Activated CD4-positive, alpha-beta T cell treated with anti-CD3 and anti-CD28 coated beads, Interleukin-2, Interleukin-4, amounts not matched to agents 100 ng/mL and 50 ng/mL, durations not matched to agents 16 hours and 8 hours (primary cell): Measurements from ENCODE around the gene GRID1.

Experiments
- DNase-seq: peaks from one replicate; pipeline ENCODE4 v3.0.0-alpha.2; 2020; ENCODE audit warnings: low spot score

GRID1 gene

DNA sequence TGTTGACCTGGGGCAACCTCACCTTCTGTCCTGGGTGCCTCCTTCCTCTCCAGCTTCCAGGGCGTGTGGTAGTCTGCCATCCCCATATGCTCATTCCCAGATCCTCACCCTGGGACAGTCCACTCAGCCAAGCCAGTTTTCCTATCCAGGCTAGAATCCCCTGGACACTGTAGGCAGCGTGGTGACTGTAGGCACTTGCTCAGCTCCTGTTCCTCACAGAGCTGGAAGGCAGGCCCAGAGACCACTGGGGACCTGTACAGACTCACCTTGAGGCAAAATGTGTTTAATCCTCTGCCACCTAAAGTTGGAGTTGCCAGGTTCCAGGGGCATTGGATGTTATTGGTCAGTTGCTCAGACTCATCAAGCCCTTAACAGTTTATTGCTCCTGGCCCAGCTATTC is 2.4 kb upstream of the GRID1 start:
- no peak for DNase-seq

DNA sequence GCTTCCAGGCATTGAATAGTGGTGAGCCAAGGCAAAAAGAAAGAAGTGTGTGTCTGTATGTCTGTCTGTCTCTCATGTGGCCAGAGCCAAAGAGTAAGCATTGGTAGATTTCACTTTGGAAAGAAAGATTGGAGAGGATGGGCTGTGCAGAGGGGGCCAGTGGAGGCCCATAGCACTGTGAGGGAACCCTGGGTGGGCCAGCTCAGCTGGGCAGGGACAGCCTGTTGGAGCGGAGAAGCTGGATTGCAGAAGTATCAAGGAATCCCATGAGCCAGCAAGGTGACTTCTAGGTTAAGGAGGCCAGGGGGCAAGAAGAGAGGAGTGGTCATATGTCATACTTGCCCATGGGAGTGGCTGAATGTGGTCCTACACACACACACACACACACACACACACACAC is 1.5 kb upstream of the GRID1 start:
- no peak for DNase-seq

DNA sequence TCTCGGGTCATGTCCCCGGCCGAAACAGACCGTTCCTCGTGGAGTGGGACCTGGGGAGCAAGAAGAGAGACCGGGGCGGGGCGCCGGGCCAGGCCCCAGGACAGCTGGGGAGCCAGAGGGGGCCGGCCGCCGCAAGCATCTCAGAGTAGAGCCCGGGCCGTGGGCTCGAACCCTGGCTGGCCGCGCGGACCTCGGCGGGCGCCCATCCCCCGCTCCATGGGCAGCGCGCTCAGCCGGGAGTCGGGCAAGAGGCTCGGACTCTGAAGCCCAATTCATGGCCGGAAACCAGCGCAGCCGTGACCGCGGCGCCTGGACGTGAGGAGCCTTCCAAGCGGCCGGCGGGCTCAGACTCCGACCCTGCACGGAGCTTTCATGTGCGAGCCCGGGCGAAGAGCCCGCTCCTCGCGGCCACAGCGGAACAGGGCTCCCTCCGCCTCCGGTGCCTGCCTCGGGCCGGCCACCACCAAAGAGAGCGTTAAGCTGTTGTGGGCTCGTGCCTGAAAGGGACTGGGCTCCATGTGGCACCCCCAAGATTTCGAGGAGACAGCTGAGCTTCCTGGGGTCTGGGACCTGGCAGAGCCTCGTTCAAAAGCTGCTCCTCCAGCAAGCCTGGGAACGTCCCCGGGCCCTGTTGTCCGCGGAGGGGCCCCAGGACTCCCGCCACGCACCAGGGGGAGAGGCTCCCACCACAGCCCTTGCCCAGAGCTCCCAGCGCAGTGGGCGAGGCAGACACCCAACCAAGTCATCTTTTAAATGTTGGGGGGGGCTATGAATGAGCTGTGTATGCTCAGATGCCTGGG is 757 bp upstream of the GRID1 start:
- DNase-seq: no peak

DNA sequence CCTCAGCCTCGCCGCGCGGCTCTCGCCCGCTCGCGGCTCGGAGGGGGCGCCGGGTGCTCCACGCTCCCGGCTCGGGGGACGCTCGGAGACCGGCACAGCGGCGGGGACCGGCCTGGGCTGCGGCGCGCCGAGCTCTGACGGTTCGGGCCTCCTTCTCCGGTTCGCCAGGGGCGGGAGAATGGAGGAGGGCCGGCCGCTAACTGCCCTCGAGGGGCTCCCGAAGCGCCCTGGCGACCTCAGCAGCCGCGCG is 232 bp upstream of the GRID1 start:
- DNase-seq: no peak

DNA sequence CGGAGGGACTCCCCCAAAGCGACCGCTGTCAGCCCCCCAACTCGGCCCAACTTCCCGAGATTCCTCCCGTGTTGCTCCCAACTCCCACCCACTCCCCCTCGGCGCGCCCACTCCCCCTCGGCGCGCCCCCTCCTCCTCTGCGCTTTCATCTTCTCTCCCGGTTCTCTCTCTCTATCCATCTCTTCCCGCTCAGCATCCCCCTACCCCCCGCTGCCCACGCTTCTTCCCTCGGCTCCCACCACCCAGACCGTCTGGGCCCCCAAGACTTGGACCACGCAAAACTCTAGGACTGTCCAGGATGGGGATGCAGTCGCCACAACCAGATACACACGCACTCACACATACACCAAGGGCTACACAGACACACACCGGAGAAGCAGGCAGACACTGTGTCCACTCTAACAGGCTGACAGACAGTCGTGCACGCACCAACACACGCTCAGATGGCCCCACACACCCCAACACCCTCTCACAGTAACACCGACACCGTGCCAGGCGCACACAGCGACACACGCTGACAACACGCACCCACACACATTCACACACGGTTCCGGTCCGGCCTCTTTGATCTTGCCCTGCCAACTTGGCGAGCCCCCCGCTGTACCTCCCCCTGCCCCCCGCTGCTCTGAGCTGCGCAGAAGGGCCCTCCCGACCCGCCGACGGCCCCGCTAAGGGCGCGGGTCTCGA is 1.1 kb downstream of the GRID1 start:
- DNase-seq: no peak

DNA sequence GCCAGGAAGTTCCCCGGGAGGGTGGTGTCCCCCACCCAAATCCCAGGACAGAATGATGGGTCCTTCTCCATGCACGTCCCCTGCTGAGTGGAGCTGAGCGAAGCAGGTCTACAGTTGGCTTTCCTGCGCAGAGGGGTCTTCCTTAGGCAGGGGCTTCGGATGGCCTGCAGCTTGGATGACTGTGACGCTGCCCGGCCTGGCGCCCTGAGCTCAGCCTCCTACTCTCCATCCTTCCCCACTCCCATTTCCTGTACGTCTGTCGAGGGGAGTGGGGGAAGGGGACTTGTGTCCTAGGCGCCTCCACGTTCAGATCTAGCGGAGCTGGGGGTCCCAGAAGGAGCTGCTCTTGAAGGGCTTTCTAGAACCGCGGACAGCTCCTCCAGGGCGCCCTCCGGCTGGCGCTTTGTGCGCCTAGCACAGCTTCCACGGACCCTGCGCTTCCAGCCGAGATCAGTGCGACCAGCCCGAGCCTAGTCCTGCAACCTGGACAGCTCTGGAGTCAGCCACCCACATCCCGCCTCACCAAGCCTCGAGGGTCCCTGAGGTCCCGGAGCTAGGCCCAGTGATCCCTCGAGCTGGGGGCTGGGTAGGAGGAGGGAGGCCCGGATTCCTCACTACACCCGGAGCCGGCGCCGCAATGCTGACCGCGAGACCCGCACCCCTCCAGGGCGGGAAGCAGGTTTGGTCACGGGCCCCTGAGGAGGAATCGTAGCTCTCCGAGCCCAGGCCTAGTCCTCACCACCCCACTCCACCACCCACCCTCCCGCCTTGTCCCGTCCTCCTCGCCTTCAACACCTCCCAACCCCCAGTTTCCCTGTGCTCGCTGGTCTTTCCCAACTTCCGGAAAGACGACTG is 1.9 kb downstream of the GRID1 start:
- DNase-seq: no peak

DNA sequence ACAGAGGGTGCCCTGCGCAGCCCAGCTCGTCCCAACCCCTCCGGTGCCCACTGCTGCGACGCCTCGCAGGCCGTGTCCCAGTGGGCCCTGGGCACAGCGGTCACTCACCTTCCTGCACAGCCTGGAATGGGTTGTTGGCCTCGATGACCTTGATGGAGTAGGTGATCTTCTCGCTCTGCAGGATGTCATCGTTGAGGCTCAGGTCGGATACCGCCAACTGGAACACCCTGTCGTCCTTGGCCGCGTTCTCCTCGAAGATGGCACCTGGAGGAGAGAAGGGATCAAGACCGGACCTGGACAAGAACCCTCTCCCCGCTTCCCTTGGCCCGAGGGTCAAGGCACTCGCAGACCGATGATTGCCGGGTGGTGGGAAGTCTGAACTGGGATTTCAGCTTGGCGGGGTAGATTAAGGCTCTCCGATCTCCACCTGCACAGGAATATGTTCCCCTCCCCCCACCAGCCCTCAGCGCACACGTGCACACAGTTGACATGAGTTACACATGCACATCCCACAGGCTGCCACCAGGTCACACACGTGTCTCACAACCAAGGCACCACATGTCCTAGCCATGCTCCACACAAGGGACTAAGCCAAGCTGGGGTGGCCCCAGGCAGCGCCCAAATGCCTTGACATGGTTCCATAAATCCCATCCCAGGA is 2.6 kb downstream of the GRID1 start:
- DNase-seq: no peak

DNA sequence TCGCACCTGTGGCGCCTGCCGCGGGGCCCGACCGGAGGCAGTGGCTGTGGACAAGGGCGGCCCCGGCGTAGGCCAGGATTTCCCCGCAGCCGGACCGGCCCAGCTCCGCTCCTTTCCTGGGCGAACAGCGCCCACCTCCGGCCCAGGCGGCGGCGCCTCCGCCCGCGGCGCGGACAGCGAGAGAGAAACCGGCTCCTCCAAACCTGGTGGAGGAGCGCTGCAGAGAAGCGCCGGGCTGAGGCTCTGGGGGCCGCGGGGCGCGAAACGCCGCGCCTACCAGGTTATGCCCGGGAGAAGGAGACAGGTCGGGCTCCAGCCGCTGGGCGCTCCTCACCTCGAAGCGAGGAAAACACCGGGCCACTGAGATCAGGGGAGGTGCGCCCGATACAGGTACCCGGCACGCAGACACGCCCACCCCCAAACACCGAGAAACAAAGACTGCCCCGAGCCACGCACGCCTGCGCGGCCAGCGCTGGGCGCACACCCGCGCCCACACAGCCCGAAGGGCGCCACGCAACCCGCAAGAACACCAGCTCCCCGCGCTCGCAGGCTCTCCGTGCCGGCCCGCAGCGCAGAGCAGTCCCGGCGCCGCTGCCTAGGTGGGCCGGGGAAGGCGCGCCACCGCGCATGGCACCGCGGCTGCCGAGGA is 3.3 kb downstream of the GRID1 start:
- no peak for DNase-seq

DNA sequence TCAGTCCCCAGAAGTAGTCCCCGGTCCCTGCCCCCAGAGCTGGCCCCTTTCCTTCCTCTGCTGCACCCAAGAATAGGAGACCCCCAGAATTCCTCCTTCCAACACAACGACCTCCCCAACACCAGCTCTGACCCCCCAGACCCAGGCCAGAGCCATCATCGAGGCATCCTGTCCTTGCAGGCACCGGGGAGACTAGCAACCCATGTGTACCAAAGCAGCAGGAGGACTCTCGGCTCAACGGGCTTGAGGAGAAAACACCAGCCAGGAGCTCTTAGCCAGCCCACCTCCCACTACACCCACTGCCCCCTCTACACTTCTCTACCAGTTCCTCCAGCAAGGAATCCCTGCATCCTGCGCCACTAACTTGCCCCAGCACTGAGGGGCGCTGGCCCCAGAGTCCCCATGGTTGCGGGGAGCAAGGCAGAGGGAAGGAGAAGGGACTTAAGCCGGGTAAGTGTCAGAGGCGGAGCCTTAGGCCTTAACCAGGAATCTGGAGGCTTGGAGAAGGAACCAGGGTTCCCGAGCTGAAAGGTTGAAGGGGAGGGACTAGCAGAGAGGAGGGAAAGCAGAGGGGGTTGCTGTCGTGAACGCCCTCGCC is 3.9 kb downstream of the GRID1 start:
- DNase-seq: no peak

DNA sequence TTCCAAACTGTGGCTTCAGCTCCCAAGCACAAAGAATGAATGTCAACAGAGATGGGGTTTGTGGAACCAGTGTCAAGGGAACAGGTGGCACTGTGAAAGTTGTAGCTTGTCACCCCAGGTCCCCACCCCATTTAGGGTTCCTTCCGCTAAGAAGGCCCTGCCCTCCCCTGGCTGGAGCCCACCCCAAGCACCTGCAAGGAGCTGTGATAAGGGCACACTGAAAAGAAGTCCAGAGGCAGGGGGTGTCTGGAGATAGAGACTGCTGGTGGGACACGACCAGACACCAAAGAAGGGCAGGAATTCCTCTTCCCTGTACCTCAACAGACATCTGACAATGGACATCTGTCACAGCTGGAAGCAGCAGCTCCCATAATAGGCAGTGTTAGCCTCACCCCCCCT is 4.5 kb downstream of the GRID1 start:
- DNase-seq: no peak

DNA sequence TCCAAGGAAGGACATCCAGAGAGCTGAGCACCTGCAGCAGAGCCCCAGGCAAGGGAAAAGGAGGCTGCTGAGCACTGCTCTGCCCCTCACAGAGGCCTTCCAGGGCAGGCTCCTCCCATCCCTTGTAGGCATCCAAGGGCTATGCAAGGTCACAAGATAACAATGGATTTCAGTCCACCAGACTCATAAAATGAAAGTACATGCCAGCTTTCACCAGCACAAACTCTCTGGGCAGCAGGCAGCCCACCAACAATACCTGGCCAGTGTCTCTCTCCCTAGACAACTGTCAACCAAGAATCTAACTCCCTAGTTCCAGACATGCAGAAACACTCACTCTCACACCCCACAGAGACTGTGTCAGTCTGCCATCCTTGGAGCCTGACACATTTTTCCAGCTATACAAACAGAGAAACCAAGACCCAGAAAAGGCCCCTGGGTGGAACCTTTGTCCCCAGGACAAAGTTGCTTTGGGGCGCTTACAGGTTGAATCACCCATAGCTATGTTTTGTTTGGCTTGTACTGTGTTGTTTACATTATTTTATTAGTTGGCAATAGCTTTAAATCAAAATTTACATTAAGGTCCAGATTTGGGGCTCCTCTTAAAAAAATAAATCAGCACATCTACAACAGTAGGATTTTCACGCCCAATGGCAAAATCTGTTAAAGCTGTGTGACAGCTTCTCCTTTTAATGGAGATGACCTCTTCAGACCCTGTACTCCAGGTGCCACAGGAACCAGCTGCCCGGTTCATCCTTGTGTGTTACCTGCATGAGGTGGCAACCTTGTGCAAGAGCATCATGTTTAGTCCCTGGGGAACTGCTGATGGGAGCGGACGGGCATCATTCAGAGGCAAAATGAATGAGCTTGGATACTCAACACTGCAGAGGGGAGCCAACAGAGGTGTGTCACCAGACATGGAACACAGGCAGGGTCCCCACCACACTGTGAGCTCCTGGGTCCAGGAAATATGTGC is 5.2 kb downstream of the GRID1 start:
- no peak for DNase-seq

DNA sequence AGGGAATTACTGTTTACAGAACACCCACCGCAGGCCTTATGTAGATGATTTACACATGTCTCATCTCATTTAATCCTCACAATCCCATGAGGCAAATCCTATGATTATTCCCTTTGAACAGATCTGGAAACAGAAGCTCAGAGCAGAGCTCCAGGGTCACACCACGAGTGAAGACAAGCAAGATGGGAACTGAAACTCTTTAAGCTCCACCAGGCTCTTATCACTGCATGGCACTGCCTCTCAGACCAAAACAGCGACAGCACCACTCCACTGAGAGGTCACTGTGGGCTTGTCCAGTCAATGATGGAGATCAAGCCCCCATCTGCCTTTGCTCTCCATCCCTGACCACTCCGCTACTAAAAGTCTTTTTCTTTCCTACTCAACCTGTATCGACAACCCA is 5.9 kb downstream of the GRID1 start:
- no peak for DNase-seq

DNA sequence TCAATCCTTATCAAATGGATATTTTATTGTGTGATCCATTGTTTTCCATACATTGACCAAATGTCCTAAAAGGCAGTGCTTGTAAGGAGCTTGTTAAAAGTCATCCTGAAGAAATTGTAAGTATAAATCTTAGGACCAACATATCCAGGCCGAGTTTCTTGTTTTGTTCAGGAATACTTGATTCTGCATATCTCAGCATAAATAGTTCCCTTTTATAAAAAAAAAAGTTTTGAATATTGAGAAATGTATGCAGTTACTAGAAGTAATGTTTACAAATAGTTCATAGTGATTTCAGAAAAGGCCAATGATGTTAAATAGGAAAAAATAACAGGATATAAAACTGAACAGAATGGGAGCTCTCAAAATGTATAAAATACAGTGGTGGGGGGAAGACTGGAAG is 6.6 kb downstream of the GRID1 start:
- no peak for DNase-seq

DNA sequence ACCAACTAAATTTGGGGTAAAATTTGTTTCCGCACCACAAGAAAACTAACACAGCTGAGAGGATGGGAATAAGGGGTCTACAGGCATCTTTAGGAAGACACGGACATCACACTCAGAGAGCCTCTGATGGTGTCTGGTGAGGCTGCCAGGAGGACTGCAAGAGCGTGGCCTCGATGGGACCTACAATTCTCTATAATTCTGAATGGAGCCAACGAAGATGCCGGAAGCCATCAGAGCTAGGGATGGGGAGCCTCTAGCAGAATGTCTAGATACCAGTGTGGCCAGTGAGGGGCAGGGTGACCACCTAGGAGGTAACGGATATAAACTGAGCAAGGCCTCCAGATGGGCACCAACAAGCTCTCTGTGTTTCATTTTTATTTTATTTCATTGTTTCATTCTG is 7.5 kb downstream of the GRID1 start:
- no peak for DNase-seq

DNA sequence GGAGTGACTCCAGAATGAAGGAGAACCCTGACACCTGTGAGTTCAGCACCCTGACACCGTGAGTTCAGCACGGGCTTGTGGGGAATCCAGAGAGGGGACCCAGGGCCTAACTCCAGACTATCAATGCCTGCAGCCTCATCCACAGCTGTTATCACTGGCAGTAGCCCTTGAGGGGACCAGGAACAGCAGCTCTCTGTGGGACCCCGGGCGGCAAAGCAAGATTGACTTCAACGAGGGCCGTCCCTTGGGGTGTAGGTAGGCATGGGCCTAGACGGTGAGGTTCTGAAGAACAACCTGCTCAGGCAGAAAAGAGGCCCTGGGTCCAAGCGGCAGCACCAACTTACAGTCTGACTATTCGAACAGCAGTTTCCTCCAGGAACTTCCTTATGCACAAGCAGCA is 8.9 kb downstream of the GRID1 start:
- DNase-seq: no peak

DNA sequence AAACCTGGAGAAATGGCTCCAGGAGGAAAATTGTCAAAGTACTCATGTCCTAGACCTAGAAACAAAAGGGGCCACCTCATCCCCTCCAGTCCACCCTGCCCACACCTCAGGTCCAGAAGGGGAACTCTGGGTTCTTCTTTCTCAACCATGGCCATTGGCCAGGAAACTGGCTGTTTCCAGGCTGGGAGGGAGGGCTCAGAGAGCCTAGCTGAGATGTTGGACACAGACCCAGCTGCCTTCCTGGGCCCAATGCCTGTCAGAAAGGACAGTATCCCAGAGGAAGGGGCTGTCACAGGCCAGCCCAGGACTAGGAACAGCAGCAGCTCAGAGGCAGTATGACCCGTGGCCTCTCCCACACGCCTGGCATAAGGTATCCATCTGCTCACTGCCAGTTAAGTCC is 9.6 kb downstream of the GRID1 start:
- no peak for DNase-seq

DNA sequence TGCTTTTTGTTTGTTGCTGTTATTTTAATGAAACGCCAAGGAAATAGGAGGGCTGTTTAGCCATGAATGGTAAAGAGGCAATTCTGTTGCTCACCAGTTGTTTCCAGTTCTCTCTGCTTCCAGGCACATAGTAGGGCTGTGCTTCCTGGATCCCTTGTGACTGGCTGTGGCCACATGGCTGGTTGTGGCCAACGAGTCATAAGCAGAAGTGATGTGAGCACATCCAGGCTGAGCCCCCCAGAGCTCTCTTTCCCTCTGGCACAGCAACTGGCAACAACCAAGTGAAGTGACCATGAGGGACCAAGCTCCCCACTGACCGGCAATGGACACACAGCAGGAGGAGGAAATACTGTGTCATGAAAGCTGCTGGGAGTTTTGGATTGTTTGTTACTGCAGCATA is 10.3 kb downstream of the GRID1 start:
- DNase-seq: no peak

DNA sequence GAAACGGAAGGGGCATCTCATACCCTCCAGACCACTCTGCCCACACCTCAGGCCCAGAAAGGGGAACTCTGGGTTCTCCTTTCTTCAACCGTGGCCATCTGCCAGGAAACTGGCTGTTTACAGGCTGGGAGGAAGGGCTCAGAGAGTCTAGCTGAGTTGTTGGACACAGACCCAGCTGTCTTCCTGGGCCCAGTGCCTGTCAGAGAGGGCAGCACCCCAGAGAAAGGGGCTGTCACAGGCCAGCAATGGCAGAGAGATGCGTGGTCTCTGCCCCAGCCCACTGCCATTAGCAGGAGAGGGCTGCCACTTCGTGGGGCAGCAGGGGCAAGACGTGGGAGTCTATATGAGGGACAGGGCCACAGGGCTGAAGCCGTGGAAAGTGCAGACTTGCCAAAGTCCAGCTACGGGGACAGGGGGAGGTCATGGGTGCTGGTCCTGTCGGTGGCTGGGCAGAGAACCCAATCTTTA is 11.0 kb downstream of the GRID1 start:
- no peak for DNase-seq

DNA sequence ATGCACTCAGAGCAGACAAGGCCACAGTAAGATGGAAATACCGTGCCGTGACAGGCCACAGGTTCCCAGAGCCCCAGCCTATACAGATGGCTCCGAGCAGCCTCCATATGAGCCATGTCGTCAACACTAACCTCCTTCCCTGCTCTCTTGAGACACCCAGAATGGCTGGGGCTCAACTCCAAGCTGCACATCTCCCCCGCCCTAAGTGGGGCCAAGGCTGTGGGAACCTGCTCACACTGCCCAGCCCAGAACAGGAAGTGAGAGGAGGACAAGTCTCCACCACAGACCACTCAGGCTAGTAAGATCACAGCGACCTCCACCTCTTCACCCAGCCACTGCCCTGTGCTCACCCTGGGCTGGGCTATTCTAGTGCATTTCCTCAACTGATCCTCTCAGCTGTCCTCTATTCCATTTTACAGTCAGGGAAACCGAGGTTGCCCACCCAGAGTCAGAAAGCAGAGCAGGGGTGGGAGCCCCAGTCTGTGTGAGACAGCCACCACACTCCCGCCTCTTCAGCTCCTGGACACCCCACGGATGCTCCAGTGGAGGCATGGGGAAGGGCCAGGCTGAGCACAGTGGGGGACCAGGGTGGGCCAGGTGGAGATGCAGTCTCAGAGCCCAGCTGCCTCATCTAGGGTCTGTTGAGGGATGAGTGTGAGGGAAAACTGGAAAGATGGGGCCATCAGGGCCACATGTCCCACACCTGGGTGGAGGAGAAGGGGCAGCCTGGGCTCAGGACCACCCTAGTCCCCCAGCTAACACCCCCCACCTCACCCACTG is 11.6 kb downstream of the GRID1 start:
- no peak for DNase-seq
